Upper lobe of left lung (tissue), 6 donors: Measurements from ENCODE around the gene SMAD9. TPM values are rescaled to one million over a fixed set of nuclear protein-coding genes. Genes with fewer than 3 reads are reported as not detected.
A peak's percentile ranks its signal among the peaks of the same experiment; 100 is the strongest.

Experiments used
- ATAC-seq, 2 donors: fragments of 200-7000 bp; cut with Tn5 transposase; one replicate each; pipeline ENCODE4 v1.9.1; 2022; ENCODE audit warnings: mild to moderate bottlenecking in 2 of 2, moderate library complexity in 2 of 2; ENCODE audit not compliant: low FRiP score in 2 of 2
- DNase-seq, 2 donors: peaks; one replicate each; pipeline ENCODE4 v3.0.0-alpha.2; 2019 to 2020
- H3K27ac ChIP-seq, 4 donors: fragments of 200-600 bp; sonication (generic); one replicate each; pipeline ENCODE4 v1.5.1; 2016 to 2019
- H3K27me3 ChIP-seq, 4 donors: fragments of 200-600 bp; sonication (generic); one replicate each; pipeline ENCODE4 v1.5.1; 2017 to 2019
- H3K36me3 ChIP-seq, 4 donors: fragments of 200-600 bp; sonication (generic); one replicate each; pipeline ENCODE4 v1.5.1; 2016 to 2019
- H3K4me1 ChIP-seq, 4 donors: fragments of 200-600 bp; sonication (generic); one replicate each; pipeline ENCODE4 v1.5.1; 2018 to 2019
- H3K4me3 ChIP-seq, 4 donors: fragments of 200-600 bp; sonication (generic); one replicate each; pipeline ENCODE4 v1.5.1; 2017 to 2019; ENCODE audit warnings: mild to moderate bottlenecking in 2 of 4, moderate library complexity in 1 of 4
- H3K9me3 ChIP-seq, 4 donors: fragments of 200-600 bp; sonication (generic); one replicate each; pipeline ENCODE4 v1.5.1; 2018 to 2019
- CTCF ChIP-seq, 6 experiments: fragments of 450-650 bp in 4 of 6; fragments of 200-600 bp in 2 of 6; sonication (generic) in 2 of 6; IDR thresholded peaks; one replicate each; pipeline ENCODE4 v1.5.1; 2016 to 2019; ENCODE audit warnings: antibody characterized with exemption in 6 of 6
- EP300 ChIP-seq, 4 donors: sonication (generic); formaldehyde crosslinking; IDR thresholded peaks; one replicate each; pipeline ENCODE4 v1.5.1; 2017; ENCODE audit warnings: antibody characterized with exemption in 4 of 4, control low read depth in 2 of 4
- POLR2A ChIP-seq, 4 donors: fragments of 450-650 bp; IDR thresholded peaks; one replicate each; pipeline ENCODE4 v1.5.1; 2016 to 2017; ENCODE audit warnings: antibody characterized with exemption in 4 of 4, mild to moderate bottlenecking in 2 of 4
- POLR2AphosphoS5 ChIP-seq, 2 donors: sonication (generic); formaldehyde crosslinking; IDR thresholded peaks; one replicate each; pipeline ENCODE4 v1.5.1; 2017; ENCODE audit warnings: antibody characterized with exemption in 2 of 2
- WGBS, 2 donors: methylation state at CpG; one replicate each; pipeline ENCODE4 v1.1.5; 2017 to 2018; 5-methylcytosine and 5-hydroxymethylcytosine counted together
- total RNA-seq, 6 donors: library from RNA; depleted of rRNA in 4 of 6; stranded (reverse); fragments of >200 nt in 4 of 6; gene quantifications; one replicate each; pipeline versions ENCODE4 v1.1.0 to v1.2.1, GENCODE V29; 2016 to 2021
- donor health status: DM: no; HTN: no; CAD: no; lungs with moderate emphysema.
- donor health status: DM: no; HTN: yes; CAD: no; lungs with severe emphysema.

Gene SMAD9
- total RNA-seq, 6 donors from 2014 or later, result 8.4 to 15.9 (median 11.5) TPM

GRCh38 chr13:36857253-36857652 is 62.8 kb downstream of the SMAD9 start:
- no peaks in the 10 kb centered on the region for H3K27me3 ChIP-seq
- no peaks in the 10 kb centered on the region for H3K9me3 ChIP-seq
- H3K4me1 ChIP-seq, result peaks cover 0 to 6% (median 1%) of the 10 kb centered on the region in 4 donors
- ATAC-seq (no peak), DNase-seq (no peak)
- H3K27ac ChIP-seq, result no peak overlapping the region
- no peak overlapping the region for H3K4me3 ChIP-seq
- peaks cover 0 to 10% (median 5%) of the 10 kb centered on the region in 4 donors for H3K36me3 ChIP-seq
- no peak for TF ChIP-seq EP300 (IDR thresholded peaks at IDR 0.05)
- TF ChIP-seq POLR2AphosphoS5 (IDR thresholded peaks at IDR 0.05), result no peak
- no peak for TF ChIP-seq POLR2A (IDR thresholded peaks at IDR 0.05)
- no peak for TF ChIP-seq CTCF (IDR thresholded peaks at IDR 0.05)

DNA sequence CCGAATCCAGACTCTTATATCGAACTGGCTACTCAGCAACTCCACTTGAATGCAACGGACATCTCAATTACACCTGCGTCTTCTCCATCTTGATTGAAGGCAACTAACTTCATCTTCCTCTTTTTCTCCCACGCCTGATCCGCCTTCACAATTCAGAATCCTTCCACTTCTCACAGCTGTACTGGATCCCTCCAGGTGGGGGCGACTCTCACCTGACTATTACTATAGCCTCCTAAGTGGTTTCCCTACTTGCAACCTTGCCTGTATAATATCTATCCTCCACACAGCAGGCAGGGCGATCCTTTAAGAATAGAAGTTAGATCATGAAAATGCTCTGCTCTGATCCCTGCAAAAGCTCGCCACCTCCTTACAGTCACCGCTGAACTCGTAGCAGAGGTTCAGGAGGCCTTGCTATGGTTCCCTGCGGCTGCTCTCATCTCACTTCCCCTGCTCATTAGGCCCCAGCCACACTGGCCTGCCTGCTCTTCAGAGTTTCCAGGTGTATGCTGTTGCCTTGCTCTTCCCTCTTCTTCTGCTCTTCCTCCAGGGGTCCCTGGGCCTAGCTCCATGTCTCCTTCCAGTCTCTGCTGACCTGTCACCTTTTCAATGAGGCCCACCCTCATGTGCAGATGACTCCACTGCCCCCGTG is 69.1 kb downstream of the SMAD9 start:
- Histone ChIP-seq H3K4me1 (no peaks in the 10 kb centered on the region), H3K27me3 (no peaks in the 10 kb centered on the region), H3K36me3 (peaks cover 0 to 18% (median 5%) of the 10 kb centered on the region in 4 donors), H3K9me3 (no peaks in the 10 kb centered on the region), H3K4me3 (no peak overlapping the region), H3K27ac (no peak overlapping the region)
- ATAC-seq (no peak), DNase-seq (no peak)
- 91 to 95% methylated on average over 13 of the region's 13 CpGs for WGBS, 2 donors
- no peak for TF ChIP-seq CTCF (IDR thresholded peaks at IDR 0.05)
- TF ChIP-seq EP300 (IDR thresholded peaks at IDR 0.05), result no peak
- no peak for TF ChIP-seq POLR2A (IDR thresholded peaks at IDR 0.05)
- TF ChIP-seq POLR2AphosphoS5 (IDR thresholded peaks at IDR 0.05), result no peak

- H3K9me3 ChIP-seq, result no peaks in the 10 kb centered on the region
- H3K27me3 ChIP-seq, result no peaks in the 10 kb centered on the region
- DNase-seq (no peak), ATAC-seq (no peak)
- WGBS, 2 donors, result 58 to 64% methylated on average over 4 to 6 of the region's 6 CpGs
- H3K4me3 ChIP-seq, result no peak overlapping the region
- H3K4me1 ChIP-seq, result no peaks in the 10 kb centered on the region
- no peak for TF ChIP-seq EP300 (IDR thresholded peaks at IDR 0.05)
- TF ChIP-seq CTCF (IDR thresholded peaks at IDR 0.05), result peak in 1 of 6 experiments; percentile 16
- peaks cover 0 to 21% (median 5%) of the 10 kb centered on the region in 4 donors for H3K36me3 ChIP-seq
- no peak overlapping the region for H3K27ac ChIP-seq
These were observed 71.6 kb downstream of the SMAD9 start for GRCh38 chr13:36848199-36848982.

DNA sequence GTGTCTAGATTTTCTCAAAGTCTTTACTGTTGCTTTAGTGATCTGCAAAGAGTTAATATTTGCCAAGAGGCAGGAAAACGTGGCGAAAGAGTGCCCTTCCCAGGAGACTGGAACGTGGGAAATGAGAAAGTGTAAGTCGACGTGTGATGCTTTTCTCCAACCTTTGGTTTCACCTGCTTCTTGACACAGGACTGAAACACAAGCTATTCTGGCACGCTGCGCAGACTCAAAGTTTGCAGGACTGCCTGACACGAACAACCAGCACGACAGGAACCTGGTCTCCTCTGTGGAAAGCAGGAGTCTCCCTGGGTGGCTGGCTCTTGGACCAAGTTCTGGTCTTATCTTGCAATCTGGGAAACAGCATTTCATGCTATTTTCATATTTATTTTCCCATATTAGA is 72.4 kb downstream of the SMAD9 start:
- H3K4me1 ChIP-seq, result no peaks in the 10 kb centered on the region
- 58 to 60% methylated on average over 9 of the region's 9 CpGs for WGBS, 2 donors
- H3K27ac ChIP-seq, result no peak overlapping the region
- no peaks in the 10 kb centered on the region for H3K27me3 ChIP-seq
- H3K36me3 ChIP-seq, result peaks cover 0 to 13% (median 1%) of the 10 kb centered on the region in 4 donors
- DNase-seq, result no peak
- H3K9me3 ChIP-seq, result no peaks in the 10 kb centered on the region
- no peak for ATAC-seq
- H3K4me3 ChIP-seq, result no peak overlapping the region
- TF ChIP-seq CTCF (IDR thresholded peaks at IDR 0.05) (no peak), EP300 (IDR thresholded peaks at IDR 0.05) (no peak), POLR2A (IDR thresholded peaks at IDR 0.05) (no peak), POLR2AphosphoS5 (IDR thresholded peaks at IDR 0.05) (no peak)
